Neural cell (in vitro differentiated cells): Measurements from ENCODE around the gene EIF4G3. TPM values are rescaled to one million over a fixed set of nuclear protein-coding genes. Genes with fewer than 3 reads are reported as not detected.

Experiments
- H2AFZ ChIP-seq: fragments of 200-600, 300-800 bp; sonication (generic), shearing (Covaris generic); 2 replicates; pipeline ENCODE4 v1.6.0; 2014; ENCODE audit warnings: low read depth, mild to moderate bottlenecking, antibody characterized with exemption, low read length, moderate library complexity
- H3F3A ChIP-seq: fragments of 200-600 bp; shearing (Covaris generic); 2 replicates; pipeline ENCODE4 v1.6.1; 2016; ENCODE audit warnings: mild to moderate bottlenecking, moderate library complexity, mixed read lengths, antibody characterized with exemption, low read length; ENCODE audit not compliant: insufficient read depth, poor library complexity, severe bottlenecking
- H3K27ac ChIP-seq: fragments of 200-600, 300-800 bp; sonication (generic), shearing (Covaris generic); 2 replicates; pipeline ENCODE4 v1.5.1; 2014; ENCODE audit warnings: mild to moderate bottlenecking, low read length, moderate library complexity
- H3K27me3 ChIP-seq: fragments of 300-800, 200-600 bp; sonication (generic), shearing (Covaris generic); 2 replicates; pipeline ENCODE4 v1.6.0; 2014; ENCODE audit warnings: mild to moderate bottlenecking, low read depth, low read length, moderate library complexity; ENCODE audit not compliant: insufficient read depth
- H3K36me3 ChIP-seq: fragments of 300-800, 200-600 bp; sonication (generic), shearing (Covaris generic); 2 replicates; pipeline ENCODE4 v1.5.1; 2014; ENCODE audit warnings: mild to moderate bottlenecking, antibody characterized with exemption, low read length, moderate library complexity; ENCODE audit not compliant: insufficient read depth
- H3K4me2 ChIP-seq: fragments of 300-800, 200-600 bp; sonication (generic), shearing (Covaris generic); 2 replicates; pipeline ENCODE4 v1.6.0; 2014; ENCODE audit warnings: mild to moderate bottlenecking, low read length
- H3K4me3 ChIP-seq: fragments of 300-800, 200-600 bp; sonication (generic), shearing (Covaris generic); 2 replicates; pipeline ENCODE4 v1.5.1; 2014; ENCODE audit warnings: mild to moderate bottlenecking, low read length, moderate library complexity
- H3K79me2 ChIP-seq: fragments of 200-600 bp; shearing (Covaris generic); replicated peaks from 2 replicates; pipeline ENCODE4 v1.6.0; 2014; ENCODE audit warnings: mild to moderate bottlenecking, low read length, moderate library complexity; ENCODE audit not compliant: insufficient read depth
- H3K9ac ChIP-seq: fragments of 300-800, 200-600 bp; sonication (generic), shearing (Covaris generic); 2 replicates; pipeline ENCODE4 v1.6.1; 2016; ENCODE audit warnings: mild to moderate bottlenecking, low read length, mixed read lengths
- H3K9me2 ChIP-seq: fragments of 200-600 bp; shearing (Covaris generic); 2 replicates; pipeline ENCODE4 v1.6.1; 2016; ENCODE audit warnings: mild to moderate bottlenecking, low read length, mixed read lengths; ENCODE audit not compliant: insufficient read depth
- H3K9me3 ChIP-seq: fragments of 200-600, 300-800 bp; sonication (generic), shearing (Covaris generic); 2 replicates; pipeline ENCODE4 v1.6.1; 2016; ENCODE audit warnings: mild to moderate bottlenecking, mixed run types, low read length, moderate library complexity, mixed read lengths
- H4K20me1 ChIP-seq: fragments of 200-600 bp; shearing (Covaris generic); 2 replicates; pipeline ENCODE4 v1.6.1; 2016; ENCODE audit warnings: mild to moderate bottlenecking, mixed run types; ENCODE audit not compliant: insufficient read depth
- CTCF ChIP-seq: fragments of 450-650 bp; IDR thresholded peaks from 2 replicates; pipeline ENCODE4 v1.5.1; 2014; ENCODE audit warnings: antibody characterized with exemption, mild to moderate bottlenecking, moderate library complexity; ENCODE audit not compliant: poor library complexity, severe bottlenecking
- EP300 ChIP-seq: fragments of 450-650 bp; conservative IDR thresholded peaks from 2 replicates; pipeline ENCODE4 v1.6.1; 2014; ENCODE audit warnings: antibody characterized with exemption, mild to moderate bottlenecking, moderate library complexity; ENCODE audit not compliant: poor library complexity, severe bottlenecking
- EZH2 ChIP-seq: fragments of 200-600, 300-800 bp; shearing (Covaris generic), sonication (generic); IDR thresholded peaks from 2 replicates; pipeline ENCODE4 v1.6.1; 2014; ENCODE audit warnings: antibody characterized with exemption, low read length, borderline replicate concordance, mild to moderate bottlenecking; ENCODE audit not compliant: insufficient read depth, poor library complexity, severe bottlenecking
- MXI1 ChIP-seq: fragments of 450-650 bp; conservative IDR thresholded peaks from 2 replicates; pipeline ENCODE4 v1.6.1; 2014; ENCODE audit warnings: antibody characterized with exemption, mild to moderate bottlenecking; ENCODE audit not compliant: poor library complexity, severe bottlenecking
- POLR2AphosphoS5 ChIP-seq: IDR thresholded peaks from 2 replicates; pipeline ENCODE4 v1.6.1; 2012
- RAD21 ChIP-seq: fragments of 450-650 bp; conservative IDR thresholded peaks from 2 replicates; pipeline ENCODE4 v1.6.1; 2014; ENCODE audit warnings: antibody characterized with exemption, mild to moderate bottlenecking, moderate library complexity
- REST ChIP-seq: IDR thresholded peaks from 2 replicates; pipeline ENCODE4 v1.6.1; 2012; ENCODE audit warnings: borderline replicate concordance
- SMC3 ChIP-seq: fragments of 450-650 bp; conservative IDR thresholded peaks from 2 replicates; pipeline ENCODE4 v1.6.1; 2014; ENCODE audit warnings: antibody characterized with exemption, mild to moderate bottlenecking, moderate library complexity; ENCODE audit not compliant: poor library complexity
- TAF1 ChIP-seq: IDR thresholded peaks from 2 replicates; pipeline ENCODE4 v1.6.1; 2012; ENCODE audit warnings: low read depth
- polyA plus RNA-seq: library from polyadenylated mRNA; depleted of rRNA; stranded (reverse); fragments of >200 nt; gene quantifications from 2 replicates; pipeline ENCODE4 v1.2.3, GENCODE V29; 2014

EIF4G3 gene
- polyA plus RNA-seq, 1 donor from 2014 or later = 56.9 TPM

DNA sequence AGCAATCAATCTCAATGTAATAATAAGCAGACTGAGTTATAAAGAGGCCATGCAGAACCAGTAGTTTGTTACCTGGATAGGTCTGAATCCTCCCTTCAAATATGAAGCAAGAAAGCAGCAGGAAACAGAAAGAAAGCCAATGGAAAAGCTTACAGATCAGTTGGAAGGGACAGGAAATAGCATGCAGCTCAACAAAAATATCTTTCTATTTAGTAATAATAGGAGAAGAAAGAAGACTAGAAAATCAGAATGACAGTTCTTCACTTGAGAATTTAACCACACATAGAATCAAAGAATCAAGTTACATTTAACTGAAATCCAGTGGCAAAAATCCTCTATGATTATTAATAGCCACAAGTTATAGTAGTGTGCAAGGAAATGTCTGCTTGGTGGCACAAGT lies 194.4 kb downstream of the EIF4G3 start:
- H3K9me3 ChIP-seq = no peaks in the 10 kb centered on the region
- H3K9me2 ChIP-seq = no peaks in the 10 kb centered on the region
- no peaks in the 10 kb centered on the region for H3K36me3 ChIP-seq
- no peaks in the 10 kb centered on the region for H3F3A ChIP-seq
- TF ChIP-seq MXI1 (no peak), EZH2 (no peak), POLR2AphosphoS5 (no peak), EP300 (no peak), RAD21 (no peak), TAF1 (no peak), CTCF (no peak)
- no peaks in the 10 kb centered on the region for H4K20me1 ChIP-seq
- no peaks in the 10 kb centered on the region for H3K27me3 ChIP-seq
- H3K27ac ChIP-seq = no peak overlapping the region
- no peak overlapping the region for H2AFZ ChIP-seq
- H3K79me2 ChIP-seq = peaks cover 3% of the 10 kb centered on the region
- no peak overlapping the region for H3K4me3 ChIP-seq
- H3K4me2 ChIP-seq = no peak overlapping the region
- H3K9ac ChIP-seq = no peak overlapping the region

- Histone ChIP-seq H3K27ac (no peak overlapping the region), H3K4me2 (no peak overlapping the region), H3K79me2 (peaks cover 3% of the 10 kb centered on the region), H3K9ac (no peak overlapping the region), H3K9me2 (no peaks in the 10 kb centered on the region), H4K20me1 (no peaks in the 10 kb centered on the region), H3K9me3 (no peaks in the 10 kb centered on the region), H3K4me3 (no peak overlapping the region), H3K27me3 (no peaks in the 10 kb centered on the region), H3F3A (no peaks in the 10 kb centered on the region), H3K36me3 (no peaks in the 10 kb centered on the region), H2AFZ (no peak overlapping the region)
- TF ChIP-seq CTCF = peak; percentile 37
- TF ChIP-seq POLR2AphosphoS5 = no peak
- peak; percentile 25 for TF ChIP-seq SMC3
Measured at GRCh38 chr1:20981915-20982314, 194.8 kb downstream of the EIF4G3 start.

DNA sequence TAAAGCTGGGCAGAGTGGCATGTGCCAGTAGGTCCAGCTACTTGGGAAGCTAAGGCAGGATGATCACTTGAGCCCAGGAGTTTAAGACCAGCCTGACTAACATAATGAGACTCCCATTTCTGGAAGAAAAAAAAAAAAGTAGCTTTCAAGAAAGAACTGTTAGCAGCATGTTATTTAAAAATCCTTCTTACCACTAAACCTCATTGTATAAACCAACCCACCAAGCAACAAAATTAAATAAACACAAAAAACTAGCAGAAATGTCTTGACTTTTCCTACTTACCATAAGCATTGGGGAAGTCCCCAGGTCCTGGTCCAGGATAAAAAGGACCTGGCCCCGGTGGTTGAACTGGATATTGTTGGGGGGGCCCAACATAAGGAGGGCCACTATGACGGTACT lies 196.6 kb downstream of the EIF4G3 start:
- no peaks in the 10 kb centered on the region for H4K20me1 ChIP-seq
- TF ChIP-seq REST = no peak
- TF ChIP-seq TAF1 = no peak
- no peak for TF ChIP-seq CTCF
- TF ChIP-seq MXI1 = no peak
- no peak for TF ChIP-seq EZH2
- TF ChIP-seq POLR2AphosphoS5 = no peak
- no peak overlapping the region for H3K4me2 ChIP-seq
- H3K79me2 ChIP-seq = peaks cover 3% of the 10 kb centered on the region
- H3K27me3 ChIP-seq = no peaks in the 10 kb centered on the region
- H3K9me3 ChIP-seq = no peaks in the 10 kb centered on the region
- H3K9me2 ChIP-seq = no peaks in the 10 kb centered on the region
- no peak overlapping the region for H3K9ac ChIP-seq
- H2AFZ ChIP-seq = no peak overlapping the region
- no peaks in the 10 kb centered on the region for H3F3A ChIP-seq
- no peak overlapping the region for H3K27ac ChIP-seq
- no peak overlapping the region for H3K4me3 ChIP-seq
- H3K36me3 ChIP-seq = no peaks in the 10 kb centered on the region
